SK-N-SH (cell line): ENCODE results near the gene ANO9. TPM values are rescaled to one million over a fixed set of nuclear protein-coding genes. Genes with fewer than 3 reads are reported as not detected.

Source experiments
- CTCF ChIA-PET: fragments of 300-600, 350-600 bp; formaldehyde crosslinking; extraction: SDS; loops from one replicate; lab custom pipeline; 2021; lab: Yijun Ruan, JAX
- POLR2A ChIA-PET: fragments of 350-600 bp; sonication (Branson Sonifier 250); formaldehyde crosslinking; extraction: SDS; loops from one replicate; lab custom pipeline; 2020; ENCODE audit warnings: antibody characterized with exemption, inconsistent platforms; lab: Yijun Ruan, JAX
- DNase-seq: peaks from one replicate; pipeline ENCODE4 v3.0.0; 2012
- H2AFZ ChIP-seq: fragments of 200-600 bp; sonication (generic); 2 replicates; pipeline ENCODE4 v1.8.1; 2016; ENCODE audit warnings: antibody characterized with exemption, mild to moderate bottlenecking, low read depth
- H3F3A ChIP-seq: fragments of 200-600 bp; sonication (generic); replicated peaks from 2 replicates; pipeline ENCODE3; 2016; ENCODE audit warnings: antibody characterized with exemption, mild to moderate bottlenecking; ENCODE audit not compliant: insufficient read depth
- H3K27ac ChIP-seq, 2 experiments: fragments of 200-500 bp in 1 of 2; fragments of 200-600 bp in 1 of 2; sonication (Bioruptor generic) in 1 of 2; sonication (generic), shearing (Covaris generic) in 1 of 2; 2 replicates each; pipeline versions ENCODE4 v1.5.1 to v1.6.1; 2014 to 2016; ENCODE audit warnings: low read depth in 2 of 2, inconsistent platforms in 1 of 2, low read length in 1 of 2, mild to moderate bottlenecking in 1 of 2, mixed read lengths in 1 of 2
- H3K27me3 ChIP-seq: fragments of 200-600 bp; sonication (generic), shearing (Covaris generic); 2 replicates; pipeline ENCODE4 v1.6.1; 2016; ENCODE audit warnings: mixed run types; ENCODE audit not compliant: insufficient read depth
- H3K36me3 ChIP-seq, 2 experiments: fragments of 200-500 bp in 1 of 2; fragments of 200-600 bp in 1 of 2; sonication (Bioruptor generic) in 1 of 2; sonication (generic) in 1 of 2; replicated peaks in 1 of 2; 2 replicates each; pipeline versions ENCODE3 to v1.5.1; 2014 to 2016; ENCODE audit warnings: low read length in 1 of 2, mild to moderate bottlenecking in 1 of 2; ENCODE audit not compliant: insufficient read depth in 2 of 2, control insufficient read depth in 1 of 2
- H3K4me1 ChIP-seq, 2 experiments: fragments of 200-500 bp in 1 of 2; fragments of 200-600 bp in 1 of 2; sonication (Bioruptor generic) in 1 of 2; sonication (generic), shearing (Covaris generic) in 1 of 2; 2 replicates each; pipeline versions ENCODE4 v1.5.1 to v1.6.1; 2014 to 2016; ENCODE audit warnings: low read depth in 1 of 2, low read length in 1 of 2, mixed run types in 1 of 2; ENCODE audit not compliant: insufficient read depth in 2 of 2, control insufficient read depth in 1 of 2
- H3K4me2 ChIP-seq: fragments of 200-600 bp; sonication (generic), shearing (Covaris generic); 2 replicates; pipeline ENCODE4 v1.6.1; 2017; ENCODE audit warnings: mixed run types
- H3K4me3 ChIP-seq, 2 experiments: fragments of 200-500 bp in 1 of 2; fragments of 200-600 bp in 1 of 2; sonication (Bioruptor generic) in 1 of 2; sonication (generic), shearing (Covaris generic) in 1 of 2; 2 replicates each; pipeline versions ENCODE4 v1.5.1 to v1.8.1; 2014 to 2016; ENCODE audit warnings: low read depth in 2 of 2, inconsistent platforms in 1 of 2, low read length in 1 of 2, mild to moderate bottlenecking in 1 of 2, mixed read lengths in 1 of 2, moderate library complexity in 1 of 2
- H3K79me2 ChIP-seq: fragments of 200-600 bp; sonication (generic); 2 replicates; pipeline ENCODE4 v1.8.1; 2017; ENCODE audit warnings: mild to moderate bottlenecking; ENCODE audit not compliant: insufficient read depth
- H3K9ac ChIP-seq: fragments of 200-600 bp; sonication (generic); 2 replicates; pipeline ENCODE4 v1.6.1; 2017; ENCODE audit warnings: mixed run types
- H3K9me2 ChIP-seq: fragments of 200-600 bp; sonication (generic); 2 replicates; pipeline ENCODE4 v1.6.1; 2017; ENCODE audit warnings: mixed run types
- H3K9me3 ChIP-seq: fragments of 200-600 bp; sonication (generic); 2 replicates; pipeline ENCODE4 v1.6.1; 2017; ENCODE audit warnings: mixed run types, mild to moderate bottlenecking, moderate library complexity
- H4K20me1 ChIP-seq: fragments of 200-600 bp; sonication (generic); 2 replicates; pipeline ENCODE4 v1.6.1; 2017; ENCODE audit warnings: mild to moderate bottlenecking, mixed run types; ENCODE audit not compliant: insufficient read depth
- CTCF ChIP-seq: fragments of 200-600 bp; sonication (generic); IDR thresholded peaks from 2 replicates; pipeline ENCODE4 v1.6.1; 2017; ENCODE audit warnings: antibody characterized with exemption, mild to moderate bottlenecking, moderate library complexity
- EZH2phosphoT487 ChIP-seq: fragments of 200-600 bp; sonication (generic); IDR thresholded peaks from 2 replicates; pipeline ENCODE4 v1.6.1; 2017; ENCODE audit warnings: low read depth, mixed run types, mild to moderate bottlenecking, antibody characterized with exemption, moderate library complexity, borderline replicate concordance
- FOSL2 ChIP-seq: IDR thresholded peaks from 2 replicates; pipeline ENCODE4 v1.4.0; 2012; ENCODE audit warnings: low read depth, mild to moderate bottlenecking, moderate library complexity, borderline replicate concordance
- RCOR1 ChIP-seq: fragments of 150-350 bp; IDR thresholded peaks from 2 replicates; pipeline ENCODE4 v1.6.1; 2017; ENCODE audit warnings: antibody characterized with exemption, low read length
- USF2 ChIP-seq: fragments of 150-350 bp; IDR thresholded peaks from 2 replicates; pipeline ENCODE4 v1.6.1; 2017; ENCODE audit warnings: antibody characterized with exemption, low read length, low read depth, borderline replicate concordance
- ZBTB33 ChIP-seq: IDR thresholded peaks from 2 replicates; pipeline ENCODE4 v1.4.0; 2012; ENCODE audit warnings: low read depth, borderline replicate concordance
- WGBS: methylation state at CpG from one replicate; pipeline ENCODE4 v1.1.6; 2017; ENCODE audit warnings: low lambda C conversion rate; 5-methylcytosine and 5-hydroxymethylcytosine counted together
- polyA plus RNA-seq, 3 experiments: library from polyadenylated mRNA; depleted of rRNA; stranded (reverse); fragments of >200 nt; gene quantifications; 2 replicates each; pipeline ENCODE4 v1.2.3, GENCODE V29; 2012

The ANO9 gene
- polyA plus RNA-seq, 1 of the 3 experiments (the other 2 are of a cell fraction) = 0.12 TPM

- Histone ChIP-seq H3K36me3 (no peaks in the 10 kb centered on the region), H3K4me2 (peak within 1 kb of the TSS; percentile 20; the same call in 1 of the 2 replicates), H3K79me2 (no peaks in the 10 kb centered on the region), H3K4me1 (peaks cover 10 to 12% of the 10 kb centered on the region in 2 experiments; a peak in 3 of 4 replicates), H3K9ac (peak within 1 kb of the TSS; percentile 7; the same call in 1 of the 2 replicates), H3K27me3 (no peaks in the 10 kb centered on the region), H3K9me2 (no peaks in the 10 kb centered on the region), H2AFZ (no peak within 1 kb of the TSS), H3K4me3 (no peak within 1 kb of the TSS), H3K27ac (peak within 1 kb of the TSS in 1 of 2 experiments; percentile 30; a peak in 2 of 4 replicates), H3F3A (no peaks in the 10 kb centered on the region), H4K20me1 (no peaks in the 10 kb centered on the region), H3K9me3 (no peaks in the 10 kb centered on the region)
- ChIA-PET POLR2A (no interaction called here), CTCF (interaction anchor here (1.4 kb wide), 1 partner anchor 30 kb away, joined by 3 read pairs; no protein-coding TSS in a partner anchor)
- WGBS = 87% methylated on average over 22 of the region's 57 CpGs
- peak; percentile 50; the same call in 1 of the 2 replicates for TF ChIP-seq FOSL2
- TF ChIP-seq CTCF = no peak
- TF ChIP-seq ZBTB33 = 0 out of 2 replicates have a peak, but pooled peaks have one; percentile 48
- TF ChIP-seq USF2 = no peak
- no peak for TF ChIP-seq EZH2phosphoT487
- TF ChIP-seq RCOR1 = no peak
- no peak for DNase-seq
Measured at GRCh38 chr11:394034-394857, 47.6 kb downstream of the ANO9 start, which contains the start of gene PKP3. Gene PKP3 (plus strand): TSS chr11:394209. CDS start chr11:394293, 84 bp downstream.
